ENCODE measurements around the gene BMX. TPM values are rescaled to one million over a fixed set of nuclear protein-coding genes. Genes with fewer than 3 reads are reported as not detected.
A peak's percentile ranks its signal among the peaks of the same experiment; 100 is the strongest.

Gene BMX
- total RNA-seq, 5 donors from 2014 or later (not counting 1 experiment from before 2014, with no cell fraction given) = not detected

DNA sequence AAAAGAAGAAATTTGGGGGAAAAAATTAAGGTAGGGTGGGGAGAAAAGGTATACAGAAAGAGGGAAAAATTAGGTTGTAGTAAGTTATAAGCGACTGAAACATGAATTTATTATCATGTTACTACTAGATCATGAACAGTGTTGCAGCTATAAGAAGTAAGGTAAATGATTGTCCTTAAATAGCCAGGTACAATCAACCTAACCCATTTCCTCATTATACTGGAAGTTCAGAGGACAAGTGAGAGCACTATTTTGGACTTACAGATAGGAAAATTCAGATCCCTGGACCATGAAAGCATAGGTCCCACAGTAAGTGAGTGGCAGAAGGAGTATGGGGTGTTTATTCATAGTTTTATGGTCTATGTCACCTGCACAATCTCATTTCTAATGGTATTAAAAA lies 31.0 kb upstream of the BMX start:
- CTCF ChIA-PET = interaction anchor here (0.6 to 0.8 kb wide), 5 partner anchors 17 to 1691 kb away, joined by 3 to 5 read pairs (median 4); no protein-coding TSS in a partner anchor
- Mint-ChIP-seq H3K9me3 (no peaks in the 10 kb centered on the region), H3K27me3 (peaks cover 1 to 30% of the 10 kb centered on the region in 2 donors), H3K4me3 (no peak overlapping the region), H3K27ac (no peak overlapping the region), H3K4me1 (no peaks in the 10 kb centered on the region), H3K36me3 (no peaks in the 10 kb centered on the region)
- POLR2A ChIA-PET = no interaction called here
- no peak overlapping the region for H3K4me3 ChIP-seq (ENCODE audit: control insufficient read depth in 1 of 2, extremely low read depth in 1 of 2, low read length in 1 of 2)
- H3K4me1 ChIP-seq (ENCODE audit: control insufficient read depth in 1 of 2, extremely low read depth in 1 of 2, insufficient read depth in 2 of 2, low read length in 2 of 2) = no peaks in the 10 kb centered on the region
- no peaks in the 10 kb centered on the region for H3K9me3 ChIP-seq
- no peaks in the 10 kb centered on the region for H3K27me3 ChIP-seq (replicated peaks in 1 of 2; ENCODE audit: control insufficient read depth in 2 of 2, extremely low read depth in 1 of 2, insufficient read depth in 2 of 2, low read length in 1 of 2)
- ATAC-seq (replicated peaks in 1 of 4) (no peak), DNase-seq (no peak)
- no peaks in the 10 kb centered on the region for H3K36me3 ChIP-seq (ENCODE audit: control insufficient read depth in 2 of 2, extremely low read depth in 1 of 2, insufficient read depth in 1 of 2, low read length in 1 of 2)
- WGBS (ENCODE audit: insufficient coverage) = no CpG with 5 or more reads among the region's 1 CpG
- no peak overlapping the region for H3K27ac ChIP-seq (ENCODE audit: low read length)

DNA sequence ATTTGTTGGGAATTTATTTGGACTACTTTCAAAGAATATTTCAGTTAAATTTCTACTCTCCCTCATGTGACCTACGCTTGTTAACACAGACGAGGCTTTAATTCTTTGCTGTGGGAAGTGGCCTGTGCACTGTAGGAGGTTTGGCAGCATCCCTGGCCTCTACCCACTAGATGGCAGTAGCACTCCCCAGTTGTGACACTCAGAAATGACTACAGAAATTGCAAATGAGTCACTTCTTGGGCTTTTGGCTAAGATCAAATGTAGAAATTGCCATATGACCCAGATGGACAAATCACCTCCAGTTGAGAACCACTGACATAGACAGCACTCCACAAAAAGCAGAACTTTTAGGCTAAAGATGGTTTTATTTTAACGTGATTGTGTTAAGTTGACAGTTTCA lies 29.6 kb upstream of the BMX start:
- Histone ChIP-seq H3K36me3 (ENCODE audit: control insufficient read depth in 2 of 2, extremely low read depth in 1 of 2, insufficient read depth in 1 of 2, low read length in 1 of 2) (no peaks in the 10 kb centered on the region), H3K4me1 (ENCODE audit: control insufficient read depth in 1 of 2, extremely low read depth in 1 of 2, insufficient read depth in 2 of 2, low read length in 2 of 2) (no peaks in the 10 kb centered on the region), H3K27ac (ENCODE audit: low read length) (no peak overlapping the region), H3K9me3 (no peaks in the 10 kb centered on the region), H3K4me3 (ENCODE audit: control insufficient read depth in 1 of 2, extremely low read depth in 1 of 2, low read length in 1 of 2) (no peak overlapping the region), H3K27me3 (replicated peaks in 1 of 2; ENCODE audit: control insufficient read depth in 2 of 2, extremely low read depth in 1 of 2, insufficient read depth in 2 of 2, low read length in 1 of 2) (no peaks in the 10 kb centered on the region)
- H3K36me3 Mint-ChIP-seq = no peaks in the 10 kb centered on the region
- H3K4me3 Mint-ChIP-seq = no peak overlapping the region
- ChIA-PET CTCF (interaction anchor here in 1 of 2 donors (0.7 kb wide), 1 partner anchor 1225 kb away, joined by 3 read pairs; no protein-coding TSS in a partner anchor), POLR2A (no interaction called here)
- no peak overlapping the region for H3K27ac Mint-ChIP-seq
- DNase-seq (peak; percentile 2 to 64 (median 27)), ATAC-seq (replicated peaks in 1 of 4) (peak; percentile 50 to 65 (median 58))
- no peaks in the 10 kb centered on the region for H3K4me1 Mint-ChIP-seq
- H3K27me3 Mint-ChIP-seq = peaks cover 0 to 26% of the 10 kb centered on the region in 2 donors
- H3K9me3 Mint-ChIP-seq = no peaks in the 10 kb centered on the region
- no CpG with 5 or more reads among the region's 3 CpGs for WGBS (ENCODE audit: insufficient coverage)

DNA sequence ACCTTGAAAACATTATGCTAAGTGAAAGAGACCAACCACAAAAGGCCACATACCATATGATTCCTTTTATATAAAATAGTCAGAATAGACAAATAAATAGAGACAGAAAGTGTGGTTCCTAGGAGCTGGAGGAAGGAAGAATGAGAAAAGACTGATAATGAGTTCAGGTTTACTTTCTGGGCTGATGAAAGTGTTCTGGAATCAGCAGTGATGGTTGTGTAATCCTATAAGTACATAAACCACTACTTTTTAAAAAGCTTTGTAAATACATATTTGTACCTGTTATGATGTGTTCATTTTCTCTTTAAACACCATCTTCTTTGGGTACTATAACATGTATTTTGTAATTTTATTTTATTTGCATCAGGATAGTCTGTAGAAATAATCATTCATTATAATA lies 28.1 kb upstream of the BMX start:
- Histone ChIP-seq H3K4me1 (ENCODE audit: control insufficient read depth in 1 of 2, extremely low read depth in 1 of 2, insufficient read depth in 2 of 2, low read length in 2 of 2) (no peaks in the 10 kb centered on the region), H3K9me3 (no peaks in the 10 kb centered on the region), H3K36me3 (ENCODE audit: control insufficient read depth in 2 of 2, extremely low read depth in 1 of 2, insufficient read depth in 1 of 2, low read length in 1 of 2) (no peaks in the 10 kb centered on the region), H3K27me3 (replicated peaks in 1 of 2; ENCODE audit: control insufficient read depth in 2 of 2, extremely low read depth in 1 of 2, insufficient read depth in 2 of 2, low read length in 1 of 2) (no peaks in the 10 kb centered on the region), H3K4me3 (ENCODE audit: control insufficient read depth in 1 of 2, extremely low read depth in 1 of 2, low read length in 1 of 2) (no peak overlapping the region), H3K27ac (ENCODE audit: low read length) (no peak overlapping the region)
- Mint-ChIP-seq H3K9me3 (no peaks in the 10 kb centered on the region), H3K36me3 (no peaks in the 10 kb centered on the region), H3K4me1 (no peaks in the 10 kb centered on the region), H3K27me3 (peaks cover 2 to 17% of the 10 kb centered on the region in 2 donors), H3K4me3 (no peak overlapping the region), H3K27ac (no peak overlapping the region)
- no peak for DNase-seq
- ChIA-PET POLR2A (no interaction called here), CTCF (no interaction called here)
- no peak for ATAC-seq (replicated peaks in 1 of 4)

DNA sequence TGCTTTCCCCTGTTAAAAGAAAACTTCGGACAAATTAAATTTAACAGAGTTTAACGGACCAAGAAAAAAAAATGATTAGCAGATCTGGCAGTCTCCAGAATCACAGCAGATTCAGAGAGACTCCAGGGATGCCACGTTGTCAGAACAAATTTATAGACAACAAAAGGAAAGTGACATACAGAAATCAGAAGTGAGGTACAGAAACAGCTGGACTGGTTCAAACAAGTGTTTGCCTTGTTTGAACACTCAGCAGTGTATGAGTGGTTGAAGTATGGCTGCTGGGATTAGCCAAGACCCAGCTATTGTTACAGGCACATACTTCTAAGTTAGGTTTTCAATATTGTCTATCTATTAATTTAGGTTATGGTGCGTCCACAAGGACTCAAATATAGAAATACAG lies 26.6 kb upstream of the BMX start:
- no peak overlapping the region for H3K27ac ChIP-seq (ENCODE audit: low read length)
- Mint-ChIP-seq H3K4me1 (no peaks in the 10 kb centered on the region), H3K27ac (no peak overlapping the region), H3K27me3 (peaks cover 2 to 21% of the 10 kb centered on the region in 2 donors), H3K36me3 (no peaks in the 10 kb centered on the region), H3K4me3 (no peak overlapping the region), H3K9me3 (no peaks in the 10 kb centered on the region)
- ChIA-PET CTCF (interaction anchor here in 1 of 2 donors (0.5 to 0.6 kb wide), 2 partner anchors 9 to 168 kb away, joined by 3 to 4 read pairs; no protein-coding TSS in a partner anchor), POLR2A (no interaction called here)
- H3K9me3 ChIP-seq = no peaks in the 10 kb centered on the region
- no peaks in the 10 kb centered on the region for H3K4me1 ChIP-seq (ENCODE audit: control insufficient read depth in 1 of 2, extremely low read depth in 1 of 2, insufficient read depth in 2 of 2, low read length in 2 of 2)
- no peak overlapping the region for H3K4me3 ChIP-seq (ENCODE audit: control insufficient read depth in 1 of 2, extremely low read depth in 1 of 2, low read length in 1 of 2)
- ATAC-seq (replicated peaks in 1 of 4) = no peak
- no peaks in the 10 kb centered on the region for H3K27me3 ChIP-seq (replicated peaks in 1 of 2; ENCODE audit: control insufficient read depth in 2 of 2, extremely low read depth in 1 of 2, insufficient read depth in 2 of 2, low read length in 1 of 2)
- DNase-seq = no peak
- H3K36me3 ChIP-seq (ENCODE audit: control insufficient read depth in 2 of 2, extremely low read depth in 1 of 2, insufficient read depth in 1 of 2, low read length in 1 of 2) = no peaks in the 10 kb centered on the region
- no CpG with 5 or more reads among the region's 4 CpGs for WGBS (ENCODE audit: insufficient coverage)

DNA sequence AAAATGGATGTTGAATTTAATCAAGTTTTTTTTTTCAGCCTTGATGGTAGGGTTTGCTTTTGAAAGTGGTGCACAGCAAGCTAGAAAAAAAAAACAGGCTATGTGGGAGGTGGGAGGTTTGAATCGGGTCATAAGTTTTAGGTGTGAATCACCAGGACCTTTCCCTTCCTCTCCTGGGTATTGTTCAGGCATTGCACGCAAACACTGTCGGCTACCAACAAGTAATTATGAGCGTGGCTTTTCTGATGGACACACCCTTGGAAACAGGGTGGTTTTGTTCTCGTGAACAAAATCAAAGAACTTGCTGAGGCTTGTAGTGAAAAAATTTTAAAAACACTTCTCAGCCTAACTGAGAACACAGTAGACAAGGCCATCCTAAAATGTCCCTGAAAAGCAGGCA lies 25.6 kb upstream of the BMX start:
- Histone ChIP-seq H3K9me3 (no peaks in the 10 kb centered on the region), H3K4me3 (ENCODE audit: control insufficient read depth in 1 of 2, extremely low read depth in 1 of 2, low read length in 1 of 2) (no peak overlapping the region), H3K27me3 (replicated peaks in 1 of 2; ENCODE audit: control insufficient read depth in 2 of 2, extremely low read depth in 1 of 2, insufficient read depth in 2 of 2, low read length in 1 of 2) (no peaks in the 10 kb centered on the region), H3K4me1 (ENCODE audit: control insufficient read depth in 1 of 2, extremely low read depth in 1 of 2, insufficient read depth in 2 of 2, low read length in 2 of 2) (no peaks in the 10 kb centered on the region), H3K27ac (ENCODE audit: low read length) (no peak overlapping the region), H3K36me3 (ENCODE audit: control insufficient read depth in 2 of 2, extremely low read depth in 1 of 2, insufficient read depth in 1 of 2, low read length in 1 of 2) (no peaks in the 10 kb centered on the region)
- ChIA-PET POLR2A (no interaction called here), CTCF (interaction anchor here in 1 of 2 donors (0.6 to 0.7 kb wide), 2 partner anchors 128 to 652 kb away, joined by 4 read pairs; no protein-coding TSS in a partner anchor)
- no peak overlapping the region for H3K4me3 Mint-ChIP-seq
- ATAC-seq (replicated peaks in 1 of 4) = no peak
- no peaks in the 10 kb centered on the region for H3K36me3 Mint-ChIP-seq
- no CpG with 5 or more reads among the region's 5 CpGs for WGBS (ENCODE audit: insufficient coverage)
- H3K9me3 Mint-ChIP-seq = no peaks in the 10 kb centered on the region
- H3K4me1 Mint-ChIP-seq = no peaks in the 10 kb centered on the region
- H3K27me3 Mint-ChIP-seq = peaks cover 2 to 21% of the 10 kb centered on the region in 2 donors
- DNase-seq = no peak
- no peak overlapping the region for H3K27ac Mint-ChIP-seq

DNA sequence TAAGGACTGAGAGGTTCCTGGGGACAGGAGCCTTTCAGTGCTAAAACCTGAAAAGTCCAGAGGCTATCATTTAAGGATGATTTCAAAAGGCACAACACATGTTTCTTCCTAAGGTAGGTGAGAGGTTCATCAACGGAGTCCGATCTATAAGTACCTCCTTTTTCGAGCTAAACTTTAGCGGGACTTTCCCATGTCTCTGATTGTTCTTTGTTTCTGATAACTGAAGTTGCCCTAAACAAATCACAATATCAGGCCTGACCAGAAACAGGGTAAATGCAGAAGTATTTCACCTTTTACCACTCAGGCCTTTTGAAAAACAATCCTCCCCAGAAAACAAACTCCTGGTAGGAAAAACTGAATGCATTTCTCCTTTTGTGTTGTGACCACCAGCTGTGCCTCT lies 25.1 kb upstream of the BMX start:
- POLR2A ChIA-PET = no interaction called here
- H3K4me1 ChIP-seq (ENCODE audit: control insufficient read depth in 1 of 2, extremely low read depth in 1 of 2, insufficient read depth in 2 of 2, low read length in 2 of 2) = no peaks in the 10 kb centered on the region
- no peak for ATAC-seq (replicated peaks in 1 of 4)
- CTCF ChIA-PET = interaction anchor here in 1 of 2 donors (0.7 kb wide), 1 partner anchor 651 kb away, joined by 4 read pairs; no protein-coding TSS in a partner anchor
- H3K27ac ChIP-seq (ENCODE audit: low read length) = no peak overlapping the region
- no peak overlapping the region for H3K4me3 ChIP-seq (ENCODE audit: control insufficient read depth in 1 of 2, extremely low read depth in 1 of 2, low read length in 1 of 2)
- no peaks in the 10 kb centered on the region for H3K9me3 ChIP-seq
- no peaks in the 10 kb centered on the region for H3K27me3 ChIP-seq (replicated peaks in 1 of 2; ENCODE audit: control insufficient read depth in 2 of 2, extremely low read depth in 1 of 2, insufficient read depth in 2 of 2, low read length in 1 of 2)
- no peak overlapping the region for H3K4me3 Mint-ChIP-seq
- H3K27me3 Mint-ChIP-seq = peaks cover 2 to 23% of the 10 kb centered on the region in 2 donors
- H3K27ac Mint-ChIP-seq = no peak overlapping the region
- no peaks in the 10 kb centered on the region for H3K9me3 Mint-ChIP-seq
- no peaks in the 10 kb centered on the region for H3K4me1 Mint-ChIP-seq
- 100% methylated on average over 1 of the region's 4 CpGs for WGBS (ENCODE audit: insufficient coverage)
- no peaks in the 10 kb centered on the region for H3K36me3 ChIP-seq (ENCODE audit: control insufficient read depth in 2 of 2, extremely low read depth in 1 of 2, insufficient read depth in 1 of 2, low read length in 1 of 2)
- no peak for DNase-seq
- no peaks in the 10 kb centered on the region for H3K36me3 Mint-ChIP-seq

DNA sequence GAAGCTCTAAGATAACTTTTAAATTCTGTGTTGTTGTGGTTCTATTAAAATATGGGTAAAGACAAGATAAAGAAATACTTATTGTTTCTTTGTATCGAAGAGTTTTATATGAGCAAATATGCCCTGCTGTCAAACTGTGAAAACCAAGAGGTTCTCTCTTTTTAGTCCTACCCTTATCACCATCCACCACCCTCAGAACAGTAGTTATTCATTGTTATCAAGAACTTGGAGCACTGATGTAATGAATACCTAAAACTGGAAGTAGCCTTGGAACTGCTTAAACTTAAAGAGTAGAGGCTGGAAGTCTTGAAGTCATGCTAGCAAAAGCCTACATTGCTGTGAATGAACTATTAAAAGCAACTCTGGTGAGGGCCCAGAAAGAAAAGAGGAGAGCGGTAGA lies 16.7 kb upstream of the BMX start:
- Histone ChIP-seq H3K4me1 (ENCODE audit: control insufficient read depth in 1 of 2, extremely low read depth in 1 of 2, insufficient read depth in 2 of 2, low read length in 2 of 2) (no peaks in the 10 kb centered on the region), H3K27me3 (replicated peaks in 1 of 2; ENCODE audit: control insufficient read depth in 2 of 2, extremely low read depth in 1 of 2, insufficient read depth in 2 of 2, low read length in 1 of 2) (no peaks in the 10 kb centered on the region), H3K36me3 (ENCODE audit: control insufficient read depth in 2 of 2, extremely low read depth in 1 of 2, insufficient read depth in 1 of 2, low read length in 1 of 2) (no peaks in the 10 kb centered on the region), H3K27ac (ENCODE audit: low read length) (no peak overlapping the region), H3K9me3 (no peaks in the 10 kb centered on the region), H3K4me3 (ENCODE audit: control insufficient read depth in 1 of 2, extremely low read depth in 1 of 2, low read length in 1 of 2) (no peak overlapping the region)
- no peak overlapping the region for H3K4me3 Mint-ChIP-seq
- ATAC-seq (replicated peaks in 1 of 4) = no peak
- no peaks in the 10 kb centered on the region for H3K36me3 Mint-ChIP-seq
- ChIA-PET POLR2A (no interaction called here), CTCF (no interaction called here)
- DNase-seq = no peak
- no CpG with 5 or more reads among the region's 2 CpGs for WGBS (ENCODE audit: insufficient coverage)
- H3K27ac Mint-ChIP-seq = no peak overlapping the region
- peaks cover 6 to 32% of the 10 kb centered on the region in 2 donors for H3K27me3 Mint-ChIP-seq
- H3K9me3 Mint-ChIP-seq = no peaks in the 10 kb centered on the region
- H3K4me1 Mint-ChIP-seq = no peaks in the 10 kb centered on the region

Measured in T-cell (primary cell).